Liver (tissue), 3 donors: ENCODE measurements around the gene SWSAP1.

ENCODE experiments used
- HNF4A ChIP-seq, 2 donors: conservative IDR thresholded peaks; 2 replicates each; pipeline ENCODE4 v1.6.1; 2016; ENCODE audit warnings: antibody characterized with exemption in 2 of 2, mild to moderate bottlenecking in 2 of 2
- RAD21 ChIP-seq, 2 donors: IDR thresholded peaks; 2 replicates each; pipeline ENCODE4 v1.6.1; 2016; ENCODE audit warnings: antibody characterized with exemption in 2 of 2, mild to moderate bottlenecking in 2 of 2
- TF ChIP-seq, protein P1 (sequence below): fragments of 150-350 bp; IDR thresholded peaks from 2 replicates; pipeline ENCODE4 v1.5.1; 2017; ENCODE audit warnings: improper control_type of control experiment, low read depth, low read length; ENCODE audit not compliant: missing input control
- donor health status: healthy.
- donor health status: healthy.

DNA sequence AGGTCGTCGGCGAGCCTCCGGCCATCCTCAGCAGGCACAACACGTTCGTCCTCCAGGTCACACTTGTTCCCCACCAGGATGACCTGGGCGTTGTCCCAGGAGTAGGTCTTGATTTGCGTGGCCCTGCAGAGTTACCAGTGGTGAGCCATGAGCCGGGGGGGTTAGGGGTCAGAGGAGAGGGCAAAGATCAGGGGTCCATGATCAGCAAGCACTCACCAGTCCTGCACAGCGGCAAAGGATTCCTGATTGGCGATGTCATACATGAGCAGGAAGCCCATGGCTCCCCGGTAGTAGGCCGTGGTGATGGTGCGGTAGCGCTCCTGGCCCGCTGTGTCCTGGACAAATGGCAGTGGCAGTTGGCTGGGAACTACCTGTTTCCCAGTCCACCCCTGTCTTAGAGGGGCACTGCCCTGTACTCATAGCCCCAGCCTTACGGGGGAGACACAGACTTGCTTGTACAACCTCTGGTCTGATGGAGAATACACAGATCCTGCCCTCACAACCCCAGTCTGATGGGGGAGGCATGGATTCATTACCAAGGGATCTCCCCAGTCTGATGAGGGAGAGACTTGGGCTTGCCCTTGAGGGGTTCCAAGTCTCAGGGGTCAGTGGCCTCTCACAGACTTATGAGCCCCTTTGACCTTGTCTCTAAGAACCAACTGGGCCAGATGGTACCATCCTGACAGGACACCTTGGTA lies 38.9 kb upstream of the SWSAP1 start:
- no peak for TF ChIP-seq RAD21 (IDR thresholded peaks at IDR 0.05)
- TF ChIP-seq, protein P1, sequence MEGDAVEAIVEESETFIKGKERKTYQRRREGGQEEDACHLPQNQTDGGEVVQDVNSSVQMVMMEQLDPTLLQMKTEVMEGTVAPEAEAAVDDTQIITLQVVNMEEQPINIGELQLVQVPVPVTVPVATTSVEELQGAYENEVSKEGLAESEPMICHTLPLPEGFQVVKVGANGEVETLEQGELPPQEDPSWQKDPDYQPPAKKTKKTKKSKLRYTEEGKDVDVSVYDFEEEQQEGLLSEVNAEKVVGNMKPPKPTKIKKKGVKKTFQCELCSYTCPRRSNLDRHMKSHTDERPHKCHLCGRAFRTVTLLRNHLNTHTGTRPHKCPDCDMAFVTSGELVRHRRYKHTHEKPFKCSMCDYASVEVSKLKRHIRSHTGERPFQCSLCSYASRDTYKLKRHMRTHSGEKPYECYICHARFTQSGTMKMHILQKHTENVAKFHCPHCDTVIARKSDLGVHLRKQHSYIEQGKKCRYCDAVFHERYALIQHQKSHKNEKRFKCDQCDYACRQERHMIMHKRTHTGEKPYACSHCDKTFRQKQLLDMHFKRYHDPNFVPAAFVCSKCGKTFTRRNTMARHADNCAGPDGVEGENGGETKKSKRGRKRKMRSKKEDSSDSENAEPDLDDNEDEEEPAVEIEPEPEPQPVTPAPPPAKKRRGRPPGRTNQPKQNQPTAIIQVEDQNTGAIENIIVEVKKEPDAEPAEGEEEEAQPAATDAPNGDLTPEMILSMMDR, result no peak
- TF ChIP-seq HNF4A (conservative IDR thresholded peaks at IDR 0.05), result no peak
